HG02981 (cell line): ENCODE data around the gene OR51V1.
"Not testable (repeated sequence)": the region's sequence is repeated elsewhere in the genome, so short reads cannot be mapped to it uniquely, and the experiment has no call there.

ENCODE experiments used
- ATAC-seq: cut with Tn5 transposase; IDR thresholded peaks from one replicate; pipeline ENCODE4 v1.9.1; 2021; ENCODE audit warnings: mild to moderate bottlenecking, moderate library complexity; ENCODE audit not compliant: unreplicated experiment

OR51V1 gene

GRCh38 chr11:5174934-5175333 is 25.5 kb downstream of the OR51V1 start:
- no peak for ATAC-seq

GRCh38 chr11:5171856-5172255 is 28.6 kb downstream of the OR51V1 start:
- ATAC-seq = no peak

- ATAC-seq = not testable (repeated sequence)
Observed at GRCh38 chr11:5165898-5166297, 34.6 kb downstream of the OR51V1 start.

GRCh38 chr11:5164807-5165206 is 35.7 kb downstream of the OR51V1 start:
- not testable (repeated sequence) for ATAC-seq

GRCh38 chr11:5161045-5161444 is 39.4 kb downstream of the OR51V1 start:
- ATAC-seq = not testable (repeated sequence)

GRCh38 chr11:5160217-5160616 is 40.3 kb downstream of the OR51V1 start:
- not testable (repeated sequence) for ATAC-seq

- no peak for ATAC-seq
Observed at GRCh38 chr11:5159806-5160205, 40.7 kb downstream of the OR51V1 start.

GRCh38 chr11:5154657-5155056 is 45.8 kb downstream of the OR51V1 start, which contains the start of gene OR52A1:
Gene OR52A1, minus strand, starts transcription at chr11:5154757. Its CDS starts 2,388 bp downstream, at chr11:5152369.
- no peak for ATAC-seq

- ATAC-seq = no peak
Observed at GRCh38 chr11:5153574-5154431, 46.7 kb downstream of the OR51V1 start.

- no peak for ATAC-seq
Observed at GRCh38 chr11:5151713-5152153, 48.7 kb downstream of the OR51V1 start.
